ENCODE results near the gene PTBP1.

PTBP1 gene

DNA sequence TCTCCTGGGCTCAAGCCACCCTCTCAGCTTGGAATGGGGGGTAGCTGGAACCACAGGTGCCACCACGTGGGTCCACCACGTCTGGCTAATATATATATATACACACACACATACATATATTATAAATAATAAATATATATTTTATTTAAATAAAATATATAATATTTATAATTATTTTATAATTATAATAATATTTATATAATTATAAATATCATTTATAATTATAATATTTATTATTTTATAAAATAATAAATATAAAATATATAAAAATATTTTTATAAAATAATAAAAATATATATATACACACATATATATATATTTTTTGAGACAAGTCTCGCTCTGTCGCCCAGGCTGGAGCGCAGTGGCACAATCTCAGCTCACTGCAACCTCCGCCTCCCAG, 57.3 kb downstream of the PTBP1 start:
- DNase-seq (ENCODE audit: low spot score): no peak

DNA sequence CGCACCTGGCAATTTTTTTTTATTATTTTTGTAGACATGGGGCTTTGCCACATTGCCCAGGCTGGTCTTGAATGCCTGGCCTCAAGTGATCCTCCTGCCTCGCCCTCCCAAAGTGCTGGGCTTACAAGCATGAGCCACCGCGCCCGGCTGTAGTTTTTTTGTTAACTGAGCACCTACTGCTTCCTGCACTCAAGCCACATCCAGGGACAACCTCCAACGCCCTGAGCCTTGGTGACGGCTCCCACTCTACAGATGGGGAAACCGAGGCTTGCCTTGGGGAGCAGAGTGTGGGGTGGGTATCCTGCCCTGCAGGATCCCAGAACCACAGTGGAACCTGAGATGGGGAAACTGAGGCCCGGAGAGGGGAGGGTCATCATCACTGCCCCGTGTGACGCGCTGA, 57.9 kb downstream of the PTBP1 start:
- DNase-seq (ENCODE audit: low spot score): no peak

DNA sequence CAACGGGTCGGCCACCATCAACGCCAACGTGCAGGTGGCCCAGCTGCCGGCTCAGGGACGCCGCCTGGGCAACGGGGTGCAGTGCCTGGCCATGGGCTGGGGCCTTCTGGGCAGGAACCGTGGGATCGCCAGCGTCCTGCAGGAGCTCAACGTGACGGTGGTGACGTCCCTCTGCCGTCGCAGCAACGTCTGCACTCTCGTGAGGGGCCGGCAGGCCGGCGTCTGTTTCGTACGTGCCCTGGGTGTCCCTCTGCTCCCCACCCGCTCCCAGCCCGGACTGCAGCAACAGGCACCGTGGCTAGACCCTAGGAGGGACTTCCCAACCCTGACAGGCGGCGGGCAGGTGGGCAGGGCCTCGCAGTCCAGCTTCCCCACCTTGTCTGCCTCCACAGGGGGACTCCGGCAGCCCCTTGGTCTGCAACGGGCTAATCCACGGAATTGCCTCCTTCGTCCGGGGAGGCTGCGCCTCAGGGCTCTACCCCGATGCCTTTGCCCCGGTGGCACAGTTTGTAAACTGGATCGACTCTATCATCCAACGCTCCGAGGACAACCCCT, 58.4 kb downstream of the PTBP1 start:
- no peak for DNase-seq (ENCODE audit: low spot score)

DNA sequence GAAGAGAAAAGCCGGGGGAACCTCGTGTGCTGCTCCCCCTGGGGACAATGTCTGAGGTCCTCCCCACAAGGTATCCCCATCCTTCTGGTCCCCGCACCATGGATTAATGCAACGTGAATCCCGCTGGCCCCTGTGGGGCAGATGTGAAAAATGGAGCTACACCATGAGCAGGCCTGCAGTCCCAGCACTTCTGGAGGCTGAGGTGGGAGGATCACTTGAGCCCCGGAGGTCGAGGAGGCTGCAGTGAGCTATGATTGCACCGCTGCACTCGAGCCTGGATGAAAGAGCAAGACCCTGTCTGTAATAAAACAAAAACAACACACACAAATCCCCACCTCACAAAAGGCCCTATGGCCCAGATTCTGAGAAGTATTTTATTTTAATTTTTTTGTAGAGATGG, 61.0 kb downstream of the PTBP1 start:
- no peak for DNase-seq (ENCODE audit: low spot score)

DNA sequence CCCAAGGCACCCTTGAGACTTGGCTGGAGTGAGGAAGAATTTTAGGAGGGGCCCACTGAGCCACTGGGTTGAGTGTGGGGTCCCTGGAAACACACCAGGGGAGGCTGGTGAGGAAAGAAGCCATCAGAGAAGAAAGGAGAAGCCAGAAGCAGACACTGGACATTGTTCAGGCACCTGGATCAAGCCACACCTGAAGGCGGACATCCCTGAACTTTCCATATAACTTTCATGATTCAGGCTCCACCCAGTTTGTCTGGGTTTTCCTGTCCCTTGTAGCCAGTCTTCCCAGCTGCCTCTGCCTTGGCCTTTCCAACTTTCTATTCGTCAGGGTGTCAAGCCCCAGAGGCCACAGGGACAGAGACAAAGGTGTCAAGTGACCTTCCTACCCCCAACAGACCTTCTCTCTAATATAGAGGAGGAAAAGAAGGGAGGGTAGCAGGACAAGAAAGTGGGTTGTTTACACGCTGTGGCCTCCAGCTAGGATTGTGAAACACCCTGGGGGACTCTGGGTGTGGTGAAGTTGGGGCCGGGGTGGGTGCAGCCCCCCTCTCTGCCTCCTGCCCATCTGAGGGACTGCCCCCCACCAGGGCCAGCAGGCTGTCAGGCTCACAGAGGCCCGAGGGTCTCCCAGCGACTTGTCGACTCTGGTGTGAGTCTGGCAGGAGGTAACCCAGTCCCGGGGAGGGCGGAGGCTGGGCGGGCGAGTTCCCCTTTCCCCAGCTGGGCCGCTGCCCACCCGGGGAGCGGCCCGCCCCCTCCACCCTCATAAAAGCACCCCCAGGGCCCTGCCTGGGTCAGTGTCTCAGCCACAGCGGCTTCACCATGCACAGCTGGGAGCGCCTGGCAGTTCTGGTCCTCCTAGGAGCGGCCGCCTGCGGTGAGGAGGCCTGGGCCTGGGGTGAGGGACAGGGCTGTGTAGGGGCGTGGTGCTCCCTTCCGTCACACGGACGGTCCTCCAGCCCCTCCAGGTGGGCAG, 61.9 kb downstream of the PTBP1 start, which contains the start of gene CFD:
Gene CFD, plus strand, starts transcription at position 797 of the 976 bp plus-strand sequence. Its CDS starts 26 bp downstream, at position 823.
- DNase-seq (ENCODE audit: low spot score): no peak

DNA sequence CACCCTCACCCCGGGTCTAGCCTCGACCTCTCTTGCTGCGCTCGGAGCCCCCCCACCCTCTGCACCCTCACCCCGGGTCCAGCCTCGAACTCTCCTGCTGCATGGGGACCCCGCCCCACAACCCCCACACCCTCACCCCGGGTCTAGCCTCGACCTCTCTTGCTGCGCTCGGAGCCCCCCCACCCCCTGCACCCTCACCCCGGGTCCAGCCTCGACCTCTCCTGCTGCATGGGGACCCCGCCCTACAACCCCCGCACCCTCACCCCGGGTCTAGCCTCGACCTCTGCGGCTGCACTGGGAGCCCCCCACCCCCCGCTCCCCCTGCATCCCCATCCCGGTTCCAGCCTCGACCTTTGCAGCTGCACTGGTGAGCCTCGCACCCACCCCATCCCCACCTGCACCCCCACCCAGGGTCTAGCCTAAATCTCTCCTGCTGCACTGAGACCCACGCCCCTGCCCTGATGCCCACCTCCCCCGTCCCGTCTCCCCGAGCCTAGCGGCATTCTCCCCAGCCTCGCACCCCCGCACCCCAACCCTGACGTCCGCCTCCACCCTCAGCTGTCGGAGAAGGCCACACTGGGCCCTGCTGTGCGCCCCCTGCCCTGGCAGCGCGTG, 64.0 kb downstream of the PTBP1 start:
- DNase-seq (ENCODE audit: low spot score): no peak
